ENCODE measurements around the gene QRICH1. TPM values are rescaled to one million over a fixed set of nuclear protein-coding genes. Genes with fewer than 3 reads are reported as not detected.
A peak's percentile ranks its signal among the peaks of the same experiment; 100 is the strongest.

QRICH1 gene
- total and polyA plus RNA-seq, 2 of the 13 experiments (the other 11 are each of a cell fraction or from before 2014, with no cell fraction given) = 52.6 to 102 TPM

GRCh38 chr3:49093853-49094767 is at the start of gene QRICH1 (continued):
- TF ChIP-seq ZNF225 (CRISPR knock-in tag; IDR thresholded peaks at IDR 0.05) = no peak
- TF ChIP-seq KAT7 (CRISPR knock-in tag; IDR thresholded peaks at IDR 0.05; ENCODE audit: borderline replicate concordance) = peak; percentile 68; the same call in 1 of the 2 replicates
- TF ChIP-seq JUNB (CRISPR knock-in tag; IDR thresholded peaks at IDR 0.05; ENCODE audit: borderline replicate concordance) = no peak
- TF ChIP-seq ZNF569 (CRISPR knock-in tag; IDR thresholded peaks at IDR 0.05; ENCODE audit: borderline replicate concordance) = no peak
- peak; percentile 71; the same call in 1 of the 2 replicates for TF ChIP-seq ZSCAN5A (CRISPR knock-in tag; IDR thresholded peaks at IDR 0.05; ENCODE audit: borderline replicate concordance)
- no peak for TF ChIP-seq RFXAP (CRISPR knock-in tag; IDR thresholded peaks at IDR 0.05; ENCODE audit: borderline replicate concordance)
- TF ChIP-seq ARNT2 (CRISPR knock-in tag; IDR thresholded peaks at IDR 0.05; ENCODE audit: low read depth) = peak; percentile 58; the same call in 1 of the 2 replicates
- peak; percentile 70 for TF ChIP-seq ZGPAT (CRISPR knock-in tag; IDR thresholded peaks at IDR 0.05)
- peak; percentile 17; the same call in 1 of the 2 replicates for TF ChIP-seq HMGXB3 (CRISPR knock-in tag; IDR thresholded peaks at IDR 0.05; ENCODE audit: borderline replicate concordance)
- no peak for TF ChIP-seq ADNP (CRISPR knock-in tag; IDR thresholded peaks at IDR 0.05)
- no peak for TF ChIP-seq ZNF839 (CRISPR knock-in tag; IDR thresholded peaks at IDR 0.05; ENCODE audit: borderline replicate concordance)
- no peak for TF ChIP-seq GLMP (CRISPR knock-in tag; IDR thresholded peaks at IDR 0.05; ENCODE audit: borderline replicate concordance)
- TF ChIP-seq SRY (CRISPR knock-in tag; IDR thresholded peaks at IDR 0.05) = peak; percentile 29; the same call in 1 of the 2 replicates
- TF ChIP-seq FOXA3 (CRISPR knock-in tag; IDR thresholded peaks at IDR 0.05) = peak; percentile 65
- no peak for TF ChIP-seq ZNF143 (CRISPR knock-in tag; IDR thresholded peaks at IDR 0.05)
- TF ChIP-seq MAF1 (CRISPR knock-in tag; IDR thresholded peaks at IDR 0.05; ENCODE audit: borderline replicate concordance) = no peak
- no peak for TF ChIP-seq ZBTB7B (CRISPR knock-in tag; IDR thresholded peaks at IDR 0.05)
- TF ChIP-seq ZNF484 (CRISPR knock-in tag; IDR thresholded peaks at IDR 0.05; ENCODE audit: borderline replicate concordance, low read depth) = no peak
- no peak for TF ChIP-seq RNF2 (conservative IDR thresholded peaks at IDR 0.05; ENCODE audit: low read depth)

All from HepG2 (cell line).